GM12873 (cell line): ENCODE results near the gene KLHL40.

ENCODE experiments used
- CTCF ChIP-seq: IDR thresholded peaks from 2 replicates; pipeline ENCODE4 v1.5.1; 2012; ENCODE audit warnings: low read depth, mild to moderate bottlenecking, moderate library complexity, low read length, control low read depth; ENCODE audit not compliant: insufficient read depth; ENCODE audit errors: missing control alignments

The KLHL40 gene

GRCh38 chr3:42685363-42685881 is at the start of gene KLHL40:
Gene KLHL40 (plus strand): TSS chr3:42685537. CDS start chr3:42685619, 82 bp downstream.
- TF ChIP-seq CTCF: no peak

- TF ChIP-seq CTCF: no peak
Measured at GRCh38 chr3:42637001-42637400, 48.3 kb upstream of the KLHL40 start.

- no peak for TF ChIP-seq CTCF
Measured at GRCh38 chr3:42638339-42638842, 46.9 kb upstream of the KLHL40 start.

- no peak for TF ChIP-seq CTCF
Measured at GRCh38 chr3:42639192-42639591, 46.1 kb upstream of the KLHL40 start.

- no peak for TF ChIP-seq CTCF
Measured at GRCh38 chr3:42640129-42640528, 45.2 kb upstream of the KLHL40 start.

- no peak for TF ChIP-seq CTCF
Measured at GRCh38 chr3:42640771-42641370, 44.5 kb upstream of the KLHL40 start.

GRCh38 chr3:42647821-42648459 is 37.4 kb upstream of the KLHL40 start:
- TF ChIP-seq CTCF: no peak
